Loucy (cell line): Measurements from ENCODE around the gene FOXK1.

Experiments
- H2AFZ ChIP-seq: fragments of 200-600 bp; sonication (generic); 2 replicates; pipeline ENCODE4 v1.6.0; 2016; ENCODE audit warnings: antibody characterized with exemption, mild to moderate bottlenecking, low read length, moderate library complexity
- H3F3A ChIP-seq: fragments of 200-600 bp; 2 replicates; pipeline ENCODE4 v1.6.0; 2016; ENCODE audit warnings: antibody characterized with exemption, low read depth, mild to moderate bottlenecking
- H3K27me3 ChIP-seq: fragments of 200-600 bp; sonication (generic); 2 replicates; pipeline ENCODE4 v1.6.1; 2014; ENCODE audit warnings: low read length, mild to moderate bottlenecking; ENCODE audit not compliant: insufficient read depth, poor library complexity, severe bottlenecking
- H3K36me3 ChIP-seq: fragments of 200-600 bp; sonication (generic); 2 replicates; pipeline ENCODE4 v1.6.1; 2016; ENCODE audit warnings: low read length; ENCODE audit not compliant: insufficient read depth
- H3K4me1 ChIP-seq: fragments of 200-600 bp; sonication (generic); 2 replicates; pipeline ENCODE4 v1.5.1; 2014; ENCODE audit warnings: low read length, mild to moderate bottlenecking; ENCODE audit not compliant: insufficient read depth, poor library complexity, severe bottlenecking
- H3K4me2 ChIP-seq: fragments of 200-600 bp; sonication (generic); 2 replicates; pipeline ENCODE4 v1.6.0; 2014; ENCODE audit warnings: antibody characterized with exemption, low read length, low read depth, mild to moderate bottlenecking; ENCODE audit not compliant: poor library complexity, severe bottlenecking
- H3K4me3 ChIP-seq: fragments of 200-600 bp; sonication (generic); 2 replicates; pipeline ENCODE4 v1.5.1; 2014; ENCODE audit warnings: low read length, mild to moderate bottlenecking, mixed read lengths; ENCODE audit not compliant: poor library complexity, severe bottlenecking
- H3K79me2 ChIP-seq: fragments of 200-600 bp; sonication (generic); 2 replicates; pipeline ENCODE4 v1.6.1; 2014; ENCODE audit warnings: low read length; ENCODE audit not compliant: insufficient read depth
- H3K9ac ChIP-seq: fragments of 200-600 bp; sonication (generic); 2 replicates; pipeline ENCODE4 v1.6.0; 2014; ENCODE audit warnings: mild to moderate bottlenecking, low read depth, low read length, moderate library complexity; ENCODE audit not compliant: poor library complexity, severe bottlenecking
- H3K9me2 ChIP-seq: fragments of 200-600 bp; sonication (generic); replicated peaks from 2 replicates; pipeline ENCODE4 v1.6.1; 2016; ENCODE audit warnings: low read depth, low read length, mixed read lengths
- H3K9me3 ChIP-seq: fragments of 200-600 bp; sonication (generic); 2 replicates; pipeline ENCODE4 v1.6.1; 2014; ENCODE audit warnings: mild to moderate bottlenecking, antibody characterized with exemption, low read length, low read depth; ENCODE audit not compliant: insufficient read depth
- H4K20me1 ChIP-seq: fragments of 200-600 bp; sonication (generic); 2 replicates; pipeline ENCODE4 v1.6.0; 2014; ENCODE audit warnings: antibody characterized with exemption, low read length, mild to moderate bottlenecking; ENCODE audit not compliant: insufficient read depth, poor library complexity, severe bottlenecking
- CTCF ChIP-seq: fragments of 200-600 bp; sonication (generic); conservative IDR thresholded peaks from 2 replicates; pipeline ENCODE4 v1.5.1; 2014; ENCODE audit warnings: mild to moderate bottlenecking, antibody characterized with exemption, low read length
- EZH2phosphoT487 ChIP-seq: fragments of 200-600 bp; IDR thresholded peaks from 2 replicates; pipeline ENCODE4 v1.6.1; 2018; ENCODE audit warnings: antibody characterized with exemption, mild to moderate bottlenecking, moderate library complexity, borderline replicate concordance

The FOXK1 gene

GRCh38 chr7:4762121-4763055, 80.3 kb downstream of the FOXK1 start:
- Histone ChIP-seq H3K4me2 (no peak overlapping the region), H3K4me3 (no peak overlapping the region), H3K79me2 (no peaks in the 10 kb centered on the region)

GRCh38 chr7:4763091-4763793, 81.1 kb downstream of the FOXK1 start:
- no peak overlapping the region for H3K9ac ChIP-seq
- H3K4me1 ChIP-seq = no peaks in the 10 kb centered on the region
- H3K36me3 ChIP-seq = peaks cover 52% of the 10 kb centered on the region; the same call in 1 of the 2 replicates
- no peak for TF ChIP-seq EZH2phosphoT487
- TF ChIP-seq CTCF = no peak
- no peak overlapping the region for H3K4me3 ChIP-seq
- H2AFZ ChIP-seq = no peak overlapping the region
- no peaks in the 10 kb centered on the region for H3K79me2 ChIP-seq
- no peak overlapping the region for H3K4me2 ChIP-seq
- H3F3A ChIP-seq = no peaks in the 10 kb centered on the region
- no peaks in the 10 kb centered on the region for H3K9me3 ChIP-seq
- H3K27me3 ChIP-seq = no peaks in the 10 kb centered on the region
- H3K9me2 ChIP-seq = no peaks in the 10 kb centered on the region
- H4K20me1 ChIP-seq = no peaks in the 10 kb centered on the region

More at GRCh38 chr7:4762121-4763055, 80.3 kb downstream of the FOXK1 start:
- H3K9me3 ChIP-seq = no peaks in the 10 kb centered on the region
- no peaks in the 10 kb centered on the region for H3K9me2 ChIP-seq
- H3K36me3 ChIP-seq = peaks cover 60% of the 10 kb centered on the region; the same call in 1 of the 2 replicates
- H4K20me1 ChIP-seq = no peaks in the 10 kb centered on the region
- no peaks in the 10 kb centered on the region for H3K27me3 ChIP-seq
- no peak for TF ChIP-seq CTCF
- no peak for TF ChIP-seq EZH2phosphoT487
- no peaks in the 10 kb centered on the region for H3F3A ChIP-seq
- no peaks in the 10 kb centered on the region for H3K4me1 ChIP-seq
- no peak overlapping the region for H3K9ac ChIP-seq
- no peak overlapping the region for H2AFZ ChIP-seq

GRCh38 chr7:4763794-4764185, 81.7 kb downstream of the FOXK1 start:
- H3F3A ChIP-seq = no peaks in the 10 kb centered on the region
- no peak overlapping the region for H2AFZ ChIP-seq
- H3K27me3 ChIP-seq = no peaks in the 10 kb centered on the region
- no peak overlapping the region for H3K4me2 ChIP-seq
- H3K9ac ChIP-seq = no peak overlapping the region
- H4K20me1 ChIP-seq = no peaks in the 10 kb centered on the region
- H3K79me2 ChIP-seq = no peaks in the 10 kb centered on the region
- no peaks in the 10 kb centered on the region for H3K9me3 ChIP-seq
- TF ChIP-seq CTCF (no peak), EZH2phosphoT487 (no peak)
- no peak overlapping the region for H3K4me3 ChIP-seq
- no peaks in the 10 kb centered on the region for H3K9me2 ChIP-seq
- no peaks in the 10 kb centered on the region for H3K4me1 ChIP-seq
- peaks cover 47% of the 10 kb centered on the region; the same call in 1 of the 2 replicates for H3K36me3 ChIP-seq
